K562 (cell line): ENCODE results near the gene SLC25A51. TPM values are rescaled to one million over a fixed set of nuclear protein-coding genes. Genes with fewer than 3 reads are reported as not detected.

ENCODE experiments used
- ARID3B ChIP-seq: fragments of 250-450 bp; sonication (Bioruptor Pico); IDR thresholded peaks from 2 replicates; pipeline ENCODE4 v1.4.0; 2020; ENCODE audit warnings: borderline replicate concordance
- BRD9 ChIP-seq: fragments of 450-650 bp; IDR thresholded peaks from 2 replicates; pipeline ENCODE4 v1.6.1; 2018; ENCODE audit warnings: low read depth; ENCODE audit not compliant: partially characterized antibody
- EP300 ChIP-seq: IDR thresholded peaks from 2 replicates; pipeline ENCODE4 v1.6.1; 2012; ENCODE audit warnings: low read length, improper control_type of control experiment
- ETV6 ChIP-seq, 3 experiments: fragments of 150-350 bp in 1 of 3; sonication (generic) in 1 of 3; formaldehyde crosslinking in 1 of 3; IDR thresholded peaks; 2 replicates each; pipeline versions ENCODE4 v1.6.1 to v1.8.0; 2014 to 2022; ENCODE audit warnings: borderline replicate concordance in 2 of 3, low read depth in 2 of 3, antibody characterized with exemption in 1 of 3, low read length in 1 of 3, mild to moderate bottlenecking in 1 of 3, missing genetic modification reagents in 1 of 3
- FOXK2 ChIP-seq, 2 experiments: fragments of 450-650 bp; IDR thresholded peaks in 1 of 2; conservative IDR thresholded peaks in 1 of 2; 2 replicates each; pipeline ENCODE4 v1.6.1; 2016; ENCODE audit warnings: low read depth in 2 of 2, mild to moderate bottlenecking in 1 of 2
- FOXO4 ChIP-seq: fragments of 450-650 bp; formaldehyde crosslinking; IDR thresholded peaks from 2 replicates; pipeline ENCODE4 v1.4.0; 2020; ENCODE audit warnings: mild to moderate bottlenecking, moderate library complexity
- NFE2 ChIP-seq: IDR thresholded peaks from 2 replicates; pipeline ENCODE4 v1.6.1; 2014; ENCODE audit warnings: antibody characterized with exemption, low read depth
- SRF ChIP-seq, 2 experiments: fragments of 250-450, 450-650 bp in 1 of 2; sonication (Bioruptor Pico) in 1 of 2; sonication (generic) in 1 of 2; formaldehyde crosslinking; IDR thresholded peaks; 2 replicates each; pipeline versions ENCODE4 v1.5.0 to v1.5.1; 2020 to 2022; ENCODE audit warnings: mild to moderate bottlenecking in 1 of 2, missing genetic modification reagents in 1 of 2
- ZBTB34 ChIP-seq: fragments of 250-450 bp; sonication (Bioruptor Pico); IDR thresholded peaks from 2 replicates; pipeline ENCODE4 v1.8.0; 2021; ENCODE audit warnings: mild to moderate bottlenecking, moderate library complexity
- ZBTB40 ChIP-seq, 2 experiments: fragments of 450-650 bp in 1 of 2; sonication (generic) in 1 of 2; formaldehyde crosslinking in 1 of 2; IDR thresholded peaks; 2 replicates each; pipeline versions ENCODE4 v1.7.1 to v1.9.0; 2016 to 2022; ENCODE audit warnings: inconsistent platforms in 1 of 2, mild to moderate bottlenecking in 1 of 2, missing genetic modification reagents in 1 of 2
- ZNF551 ChIP-seq: fragments of 250-450 bp; sonication (Bioruptor Pico); IDR thresholded peaks from 2 replicates; pipeline ENCODE4 v1.5.0; 2021; ENCODE audit warnings: mild to moderate bottlenecking, moderate library complexity
- polyA plus RNA-seq, 8 experiments: library from polyadenylated mRNA; depleted of rRNA in 4 of 8; stranded (reverse) in 5 of 8; unstranded in 3 of 8; fragments of >200 nt; fragmentation: Nextera tagmentation in 2 of 8; fragmentation: Illumina TruSeq in 1 of 8; extraction: Ambion mirVana in 2 of 8; extraction: Trizol in 1 of 8; gene quantifications; 2 replicates each; pipeline versions ENCODE4 v1.2.1 to v1.2.3, GENCODE V29; 2011 to 2014; ENCODE audit warnings: inconsistent platforms in 1 of 8, missing spikeins in 1 of 8
- total RNA-seq, 7 experiments: library from RNA; depleted of rRNA in 6 of 7; stranded (reverse); fragments of >200 nt in 6 of 7; fragmentation: Illumina TruSeq in 2 of 7; extraction: Trizol in 2 of 7; gene quantifications; 2 replicates each; pipeline versions ENCODE4 v1.2.1 to v1.2.3, GENCODE V29; 2011 to 2021; ENCODE audit warnings: low replicate concordance in 1 of 7

Gene SLC25A51
- total and polyA plus RNA-seq, 9 of the 15 experiments (the other 6 are each of a cell fraction or from before 2014, with no cell fraction given) = 9.1 to 40.7 (median 24.5) TPM

- TF ChIP-seq ZBTB40 (IDR thresholded peaks at IDR 0.05) (0 out of 2 replicates have a peak, but pooled peaks have one; percentile 12), ZBTB40 (CRISPR knock-in tag; IDR thresholded peaks at IDR 0.05) (no peak), EP300 (peak; percentile 70), ZNF551 (CRISPR knock-in tag) (no peak), SRF (CRISPR knock-in tag; IDR thresholded peaks at IDR 0.05) (no peak; a peak in 1 of 4 replicates), FOXO4 (CRISPR knock-in tag) (no peak), FOXK2 (conservative IDR thresholded peaks at IDR 0.05 in 1 of 2, IDR thresholded peaks at IDR 0.05 in 1 of 2; ENCODE audit: low read depth in 2 of 2) (peak in 1 of 2 experiments; percentile 32; a peak in 1 of 4 replicates), NFE2 (peak; percentile 63; the same call in 1 of the 2 replicates), ARID3B (no peak), ZBTB34 (no peak), BRD9 (peak; percentile 34), ETV6 (IDR thresholded peaks at IDR 0.05; ENCODE audit: borderline replicate concordance in 1 of 2, low read depth in 2 of 2, low read length in 1 of 2) (no peak), ETV6 (CRISPR knock-in tag; IDR thresholded peaks at IDR 0.05; ENCODE audit: borderline replicate concordance) (no peak)
These were observed 63.2 kb downstream of the SLC25A51 start (continued) for GRCh38 chr9:37840560-37841194.
